ENCODE data around the gene MID1. TPM values are rescaled to one million over a fixed set of nuclear protein-coding genes. Genes with fewer than 3 reads are reported as not detected.

The MID1 gene
- total RNA-seq, 1 donor from 2014 or later = 0.34 TPM

- no peaks in the 10 kb centered on the region for H3K36me3 Mint-ChIP-seq (ENCODE audit: low read depth)
- no peak for DNase-seq (ENCODE audit: low spot score)
- no peaks in the 10 kb centered on the region for H3K4me1 Mint-ChIP-seq (ENCODE audit: low read depth)
- intact Hi-C loops (cut with micrococcal nuclease) = no loop called here
- H3K27me3 Mint-ChIP-seq (ENCODE audit: low read depth) = no peaks in the 10 kb centered on the region
- no peak overlapping the region for H3K4me3 Mint-ChIP-seq (ENCODE audit: low read depth)
- no peaks in the 10 kb centered on the region for H3K9me3 Mint-ChIP-seq
- H3K27ac Mint-ChIP-seq = no peak overlapping the region
These were observed 204.9 kb downstream of the MID1 start for GRCh38 chrX:10415306-10416001.

- intact Hi-C loops (cut with micrococcal nuclease) = no loop called here
- no peaks in the 10 kb centered on the region for H3K9me3 Mint-ChIP-seq
- no peak for DNase-seq (ENCODE audit: low spot score)
- no peaks in the 10 kb centered on the region for H3K36me3 Mint-ChIP-seq (ENCODE audit: low read depth)
- H3K4me3 Mint-ChIP-seq (ENCODE audit: low read depth) = no peak overlapping the region
- H3K27ac Mint-ChIP-seq = no peak overlapping the region
- H3K4me1 Mint-ChIP-seq (ENCODE audit: low read depth) = no peaks in the 10 kb centered on the region
- no peaks in the 10 kb centered on the region for H3K27me3 Mint-ChIP-seq (ENCODE audit: low read depth)
These were observed 205.5 kb downstream of the MID1 start for GRCh38 chrX:10414862-10415261.

- Mint-ChIP-seq H3K36me3 (ENCODE audit: low read depth) (no peaks in the 10 kb centered on the region), H3K4me3 (ENCODE audit: low read depth) (no peak overlapping the region), H3K27me3 (ENCODE audit: low read depth) (no peaks in the 10 kb centered on the region), H3K4me1 (ENCODE audit: low read depth) (no peaks in the 10 kb centered on the region), H3K9me3 (no peaks in the 10 kb centered on the region), H3K27ac (no peak overlapping the region)
- intact Hi-C loops (cut with micrococcal nuclease) = no loop called here
- no peak for DNase-seq (ENCODE audit: low spot score)
These were observed 206.1 kb downstream of the MID1 start for GRCh38 chrX:10414156-10414824.

GRCh38 chrX:10404436-10404835, 215.9 kb downstream of the MID1 start:
- H3K9me3 Mint-ChIP-seq = no peaks in the 10 kb centered on the region
- no peak for DNase-seq (ENCODE audit: low spot score)
- H3K36me3 Mint-ChIP-seq (ENCODE audit: low read depth) = no peaks in the 10 kb centered on the region
- H3K4me3 Mint-ChIP-seq (ENCODE audit: low read depth) = no peak overlapping the region
- no peaks in the 10 kb centered on the region for H3K4me1 Mint-ChIP-seq (ENCODE audit: low read depth)
- no peaks in the 10 kb centered on the region for H3K27me3 Mint-ChIP-seq (ENCODE audit: low read depth)
- no peak overlapping the region for H3K27ac Mint-ChIP-seq
- intact Hi-C loops (cut with micrococcal nuclease) = no loop called here

GRCh38 chrX:10401239-10401638, 219.1 kb downstream of the MID1 start:
- Mint-ChIP-seq H3K4me3 (ENCODE audit: low read depth) (no peak overlapping the region), H3K36me3 (ENCODE audit: low read depth) (no peaks in the 10 kb centered on the region), H3K4me1 (ENCODE audit: low read depth) (no peaks in the 10 kb centered on the region), H3K27me3 (ENCODE audit: low read depth) (no peaks in the 10 kb centered on the region), H3K27ac (no peak overlapping the region), H3K9me3 (no peaks in the 10 kb centered on the region)
- no peak for DNase-seq (ENCODE audit: low spot score)
- intact Hi-C loops (cut with micrococcal nuclease) = no loop called here

GRCh38 chrX:10399043-10399741, 221.2 kb downstream of the MID1 start:
- intact Hi-C loops (cut with micrococcal nuclease) = no loop called here
- no peak overlapping the region for H3K4me3 Mint-ChIP-seq (ENCODE audit: low read depth)
- no peak for DNase-seq (ENCODE audit: low spot score)
- no peaks in the 10 kb centered on the region for H3K4me1 Mint-ChIP-seq (ENCODE audit: low read depth)
- H3K27me3 Mint-ChIP-seq (ENCODE audit: low read depth) = no peaks in the 10 kb centered on the region
- H3K36me3 Mint-ChIP-seq (ENCODE audit: low read depth) = no peaks in the 10 kb centered on the region
- no peaks in the 10 kb centered on the region for H3K9me3 Mint-ChIP-seq
- no peak overlapping the region for H3K27ac Mint-ChIP-seq

GRCh38 chrX:10398215-10398614, 222.2 kb downstream of the MID1 start:
- H3K9me3 Mint-ChIP-seq = no peaks in the 10 kb centered on the region
- DNase-seq (ENCODE audit: low spot score) = no peak
- no peaks in the 10 kb centered on the region for H3K36me3 Mint-ChIP-seq (ENCODE audit: low read depth)
- H3K4me3 Mint-ChIP-seq (ENCODE audit: low read depth) = no peak overlapping the region
- H3K4me1 Mint-ChIP-seq (ENCODE audit: low read depth) = no peaks in the 10 kb centered on the region
- no peaks in the 10 kb centered on the region for H3K27me3 Mint-ChIP-seq (ENCODE audit: low read depth)
- no peak overlapping the region for H3K27ac Mint-ChIP-seq
- intact Hi-C loops (cut with micrococcal nuclease) = no loop called here

GRCh38 chrX:10397349-10397748, 223.0 kb downstream of the MID1 start:
- Mint-ChIP-seq H3K9me3 (no peaks in the 10 kb centered on the region), H3K27ac (no peak overlapping the region), H3K4me1 (ENCODE audit: low read depth) (no peaks in the 10 kb centered on the region), H3K27me3 (ENCODE audit: low read depth) (no peaks in the 10 kb centered on the region), H3K4me3 (ENCODE audit: low read depth) (no peak overlapping the region), H3K36me3 (ENCODE audit: low read depth) (no peaks in the 10 kb centered on the region)
- intact Hi-C loops (cut with micrococcal nuclease) = no loop called here
- no peak for DNase-seq (ENCODE audit: low spot score)

GRCh38 chrX:10395643-10396042, 224.7 kb downstream of the MID1 start:
- intact Hi-C loops (cut with micrococcal nuclease) = no loop called here
- Mint-ChIP-seq H3K27me3 (ENCODE audit: low read depth) (no peaks in the 10 kb centered on the region), H3K9me3 (no peaks in the 10 kb centered on the region)

More at GRCh38 chrX:10395643-10396042, 224.7 kb downstream of the MID1 start:
- Mint-ChIP-seq H3K27ac (no peak overlapping the region), H3K4me1 (ENCODE audit: low read depth) (no peaks in the 10 kb centered on the region), H3K4me3 (ENCODE audit: low read depth) (no peak overlapping the region), H3K36me3 (ENCODE audit: low read depth) (no peaks in the 10 kb centered on the region)
- DNase-seq (ENCODE audit: low spot score) = no peak
